Heart right ventricle (tissue), 16 donors: Measurements from ENCODE around the gene MINDY4. TPM values are rescaled to one million over a fixed set of nuclear protein-coding genes. Genes with fewer than 3 reads are reported as not detected.
A peak's percentile ranks its signal among the peaks of the same experiment; 100 is the strongest.
"Not testable (repeated sequence)": the region's sequence is repeated elsewhere in the genome, so short reads cannot be mapped to it uniquely, and the experiment has no call there.

Experiments used
- ATAC-seq, 8 donors: fragments of 200-7000 bp; cut with Tn5 transposase; one replicate each; pipeline ENCODE4 v1.9.1; 2020; ENCODE audit warnings: mild to moderate bottlenecking in 8 of 8, moderate library complexity in 8 of 8, moderate number of reproducible peaks in 1 of 8
- DNase-seq, 2 donors: peaks; one replicate each; pipeline ENCODE4 v3.0.0-alpha.2; 2020
- H3K27ac ChIP-seq, 10 donors: fragments of 200-600 bp; sonication (generic) in 2 of 10; one replicate each; pipeline versions ENCODE4 v1.5.0 to v1.8.0; 2020 to 2022; ENCODE audit warnings: mild to moderate bottlenecking in 3 of 10
- H3K27me3 ChIP-seq, 7 donors: fragments of 200-600 bp; one replicate each; pipeline ENCODE4 v1.8.0; 2021 to 2022; ENCODE audit warnings: mild to moderate bottlenecking in 2 of 7
- H3K36me3 ChIP-seq, 9 donors: fragments of 200-600 bp; sonication (generic) in 1 of 9; one replicate each; pipeline versions ENCODE4 v1.5.0 to v1.8.0; 2020 to 2022; ENCODE audit warnings: mild to moderate bottlenecking in 2 of 9
- H3K4me1 ChIP-seq, 9 donors: fragments of 200-600 bp; sonication (generic) in 1 of 9; one replicate each; pipeline versions ENCODE4 v1.5.0 to v1.8.0; 2020 to 2022; ENCODE audit warnings: mild to moderate bottlenecking in 4 of 9
- H3K4me3 ChIP-seq, 10 donors: fragments of 200-600 bp; sonication (generic) in 2 of 10; one replicate each; pipeline versions ENCODE4 v1.5.0 to v1.8.0; 2020 to 2022; ENCODE audit warnings: mild to moderate bottlenecking in 7 of 10, moderate library complexity in 2 of 10
- H3K9me3 ChIP-seq, 11 donors: fragments of 200-600 bp in 10 of 11; sonication (generic) in 2 of 11; one replicate each; pipeline versions ENCODE4 v1.5.0 to v1.8.0; 2013 to 2022; ENCODE audit warnings: mild to moderate bottlenecking in 2 of 11, control low read depth in 1 of 11, moderate library complexity in 1 of 11
- CTCF ChIP-seq, 9 donors: fragments of 200-600 bp; sonication (generic) in 2 of 9; IDR thresholded peaks; one replicate each; pipeline versions ENCODE4 v1.5.0 to v1.8.0; 2021 to 2022; ENCODE audit warnings: antibody characterized with exemption in 9 of 9, mild to moderate bottlenecking in 5 of 9, moderate library complexity in 1 of 9
- whole genome bisulfite sequencing, 2 donors: extraction: QIAGEN DNeasy Blood & Tissue Kit; methylation state at CpG; one replicate each; pipeline ENCODE4 v1.1.7; 2013; ENCODE audit warnings: inconsistent platforms in 1 of 2; 5-methylcytosine and 5-hydroxymethylcytosine counted together
- intact Hi-C, 10 donors: fragments of 100-400 bp; cut with DNase I; formaldehyde crosslinking; loops; one replicate each; pipeline versions ENCODE4 v1.11.1 to v1.14.2; 2022
- polyA plus RNA-seq, 2 donors: library from polyadenylated mRNA; stranded (reverse); fragments of 200-250 nt; gene quantifications; one replicate each; pipeline ENCODE4 v1.2.3, GENCODE V29; 2013
- total RNA-seq, 10 donors: library from RNA; stranded (reverse); fragmentation: NEBNext Ultra II Directional in 3 of 10; extraction: Animal tissue kit (Norgen Biotek cat#: 25700) in 3 of 10; gene quantifications; one replicate each; pipeline versions ENCODE4 v1.2.1 to v1.2.4, GENCODE V29; 2021 to 2023
- donor health status: Arrhythmogenic right ventricular cardiomyopathy.
- donor health status: ischemic (EF 13 %, LVEDD 7.1; RV severe dilation, severe dysfunction).
- donor health status: healthy with polysubstance abuse.
- donor health status: DM: no; HTN: yes; CAD: no.
- donor health status: DM: no; HTN: no; CAD: no.
- donor health status: ischemic (EF 25% LVEDD 6.9; RV normal size, moderate dysfunction).
- donor health status: ischemic (EF 25% LVEDD 5.7; RV mildly dilated, moderate dysfunction).
- donor health status: healthy.
- donor health status: DM: yes; HTN: yes; CAD: no.
- donor health status: Ischemic cardiomyopathy.
- donor health status: ischemic (EF 35%, LVEDD 5.7; RV mildly dilated, moderate dysfunction).
- donor health status: nonischemic (EF 11% LVEDD 7.7; RV severe dilation, severe dysfunction).
- donor health status: DM: yes; HTN: yes; CAD: no.
- donor health status: PGD.
- donor health status: ischemic (EF 29% LVEDD 5.4; RV normal size, mild dysfunction).
- donor health status: nonischemic (EF 23%, LVEDD 6.1; RV moderate dilation, normal function).

The MINDY4 gene
- total and polyA plus RNA-seq, 12 donors: 1.9 to 5.4 (median 2.8) TPM

- Histone ChIP-seq H3K9me3 (no peaks in the 10 kb centered on the region), H3K4me3 (no peak overlapping the region), H3K27ac (peak overlapping the region in 1 of 10 donors; percentile 8), H3K27me3 (no peaks in the 10 kb centered on the region), H3K36me3 (no peaks in the 10 kb centered on the region), H3K4me1 (peaks cover 3 to 51% (median 39%) of the 10 kb centered on the region in 9 donors)
- intact Hi-C loops: loop anchor here in 9 of 10 donors (5.0 to 10.0 kb wide), 6 partner anchors 128 to 321 kb away; no protein-coding TSS in a partner anchor
- no peak for TF ChIP-seq CTCF (IDR thresholded peaks at IDR 0.05)
- ATAC-seq (no peak), DNase-seq (no peak)
- WGBS, 2 donors: 62 to 81% methylated on average over 3 of the region's 3 CpGs
These were observed 33.0 kb downstream of the MINDY4 start for GRCh38 chr7:30804078-30804661.

GRCh38 chr7:30805081-30805691, 34.0 kb downstream of the MINDY4 start:
- H3K4me3 ChIP-seq: no peak overlapping the region
- H3K27me3 ChIP-seq: no peaks in the 10 kb centered on the region
- ATAC-seq (no peak), DNase-seq (no peak)
- 87% methylated on average over 9 of the region's 9 CpGs for WGBS, 2 donors
- no peaks in the 10 kb centered on the region for H3K36me3 ChIP-seq
- H3K27ac ChIP-seq: no peak overlapping the region
- H3K4me1 ChIP-seq: peaks cover 3 to 41% (median 31%) of the 10 kb centered on the region in 9 donors
- TF ChIP-seq CTCF (IDR thresholded peaks at IDR 0.05): no peak
- intact Hi-C loops: loop anchor here in 4 of 10 donors (10.0 kb wide), 2 partner anchors 130 to 320 kb away; no protein-coding TSS in a partner anchor
- no peaks in the 10 kb centered on the region for H3K9me3 ChIP-seq

- Histone ChIP-seq H3K27ac (no peak overlapping the region), H3K4me1 (peaks cover 3 to 35% (median 25%) of the 10 kb centered on the region in 9 donors)
- intact Hi-C loops: loop anchor here in 4 of 10 donors (10.0 kb wide), 2 partner anchors 129 to 319 kb away; no protein-coding TSS in a partner anchor
These were observed 34.7 kb downstream of the MINDY4 start for GRCh38 chr7:30805931-30806330.

GRCh38 chr7:30807477-30807876, 36.3 kb downstream of the MINDY4 start:
- intact Hi-C loops: loop anchor here in 4 of 10 donors (10.0 kb wide), 2 partner anchors 127 to 317 kb away; no protein-coding TSS in a partner anchor

More at GRCh38 chr7:30805931-30806330, 34.7 kb downstream of the MINDY4 start:
- Histone ChIP-seq H3K27me3 (no peaks in the 10 kb centered on the region), H3K36me3 (peaks cover 0 to 1% (median 0%) of the 10 kb centered on the region in 9 donors), H3K9me3 (no peaks in the 10 kb centered on the region), H3K4me3 (no peak overlapping the region)
- 87 to 90% methylated on average over 6 of the region's 6 CpGs for WGBS, 2 donors
- ATAC-seq (no peak), DNase-seq (no peak)
- TF ChIP-seq CTCF (IDR thresholded peaks at IDR 0.05): no peak

GRCh38 chr7:30807941-30808340, 36.7 kb downstream of the MINDY4 start:
- intact Hi-C loops: loop anchor here in 4 of 10 donors (10.0 kb wide), 2 partner anchors 127 to 317 kb away; no protein-coding TSS in a partner anchor
- H3K27ac ChIP-seq, DNase-seq, H3K4me3 ChIP-seq, ATAC-seq, H3K36me3 ChIP-seq, H3K9me3 ChIP-seq, H3K27me3 ChIP-seq: not testable (repeated sequence)
- 94% methylated on average over 13 of the region's 13 CpGs for WGBS, 2 donors
- peaks cover 3 to 28% (median 17%) of the 10 kb centered on the region in 9 donors for H3K4me1 ChIP-seq

More at GRCh38 chr7:30807477-30807876, 36.3 kb downstream of the MINDY4 start:
- not testable (repeated sequence) for H3K36me3 ChIP-seq, DNase-seq, ATAC-seq, H3K27ac ChIP-seq, H3K27me3 ChIP-seq, H3K9me3 ChIP-seq, H3K4me3 ChIP-seq
- H3K4me1 ChIP-seq: peaks cover 3 to 26% (median 17%) of the 10 kb centered on the region in 9 donors
- 96 to 97% methylated on average over 8 of the region's 8 CpGs for WGBS, 2 donors
